ACHN (cell line): Measurements from ENCODE around the gene MAN2B1.
"Not testable (repeated sequence)": the region's sequence is repeated elsewhere in the genome, so short reads cannot be mapped to it uniquely, and the experiment has no call there.

ENCODE experiments used
- DNase-seq: peaks from one replicate; pipeline ENCODE4 v3.0.0-alpha.2; 2015
- in situ Hi-C: cut with HindIII; loops from 2 replicates; pipeline ENCODE4 v1.10.0; 2017; ENCODE audit warnings: low sequenced_read_pairs, low pct_ligation_motif_present, low pct_unique_long_range_greater_than_20kb

Gene MAN2B1

GRCh38 chr19:12638611-12639182 is 27.8 kb downstream of the MAN2B1 start:
- in situ Hi-C loops: no loop called here
- no peak for DNase-seq

- in situ Hi-C loops: no loop called here
- no peak for DNase-seq
Measured at GRCh38 chr19:12636631-12637030, 29.9 kb downstream of the MAN2B1 start.

GRCh38 chr19:12629215-12629614 is 37.3 kb downstream of the MAN2B1 start:
- in situ Hi-C loops: no loop called here
- no peak for DNase-seq

GRCh38 chr19:12628040-12629022 is 38.2 kb downstream of the MAN2B1 start:
- peak; percentile 33 for DNase-seq
- in situ Hi-C loops: no loop called here

- in situ Hi-C loops: no loop called here
- no peak for DNase-seq
Measured at GRCh38 chr19:12626958-12627357, 39.6 kb downstream of the MAN2B1 start.

- DNase-seq: no peak
Measured at GRCh38 chr19:12623361-12624031, 43.0 kb downstream of the MAN2B1 start.

GRCh38 chr19:12621253-12622024 is 45.1 kb downstream of the MAN2B1 start:
- in situ Hi-C loops, DNase-seq: not testable (repeated sequence)

More at GRCh38 chr19:12623361-12624031, 43.0 kb downstream of the MAN2B1 start:
- in situ Hi-C loops: no loop called here

- DNase-seq: no peak
- in situ Hi-C loops: no loop called here
Measured at GRCh38 chr19:12617646-12618045, 48.9 kb downstream of the MAN2B1 start.

GRCh38 chr19:12611361-12611699 is 55.2 kb downstream of the MAN2B1 start:
- DNase-seq: peak; percentile 70
- in situ Hi-C loops: no loop called here

GRCh38 chr19:12610540-12611360 is 55.8 kb downstream of the MAN2B1 start, which contains the start of the genes ZNF490 and ZNF791:
Gene ZNF490, minus strand, starts transcription at chr19:12610813. Its CDS starts 133 bp downstream, at chr19:12610680.
Gene ZNF791, plus strand, starts transcription at chr19:12610920. Its CDS starts 160 bp downstream, at chr19:12611080.
- DNase-seq: peak; percentile 95
- in situ Hi-C loops: no loop called here

- DNase-seq: no peak
- in situ Hi-C loops: no loop called here
Measured at GRCh38 chr19:12607631-12608030, 58.9 kb downstream of the MAN2B1 start.

GRCh38 chr19:12606796-12607195 is 59.7 kb downstream of the MAN2B1 start:
- DNase-seq: no peak
- in situ Hi-C loops: no loop called here

GRCh38 chr19:12603714-12604113 is 62.8 kb downstream of the MAN2B1 start:
- in situ Hi-C loops: no loop called here

GRCh38 chr19:12597594-12597993 is 68.9 kb downstream of the MAN2B1 start:
- in situ Hi-C loops: no loop called here
- no peak for DNase-seq

More at GRCh38 chr19:12603714-12604113, 62.8 kb downstream of the MAN2B1 start:
- no peak for DNase-seq

- no peak for DNase-seq
- in situ Hi-C loops: no loop called here
Measured at GRCh38 chr19:12596927-12597548, 69.5 kb downstream of the MAN2B1 start.
